GM18867 (cell line): Measurements from ENCODE around the gene PEX14.

Experiments used
- ATAC-seq: cut with Tn5 transposase; IDR thresholded peaks from one replicate; pipeline ENCODE4 v1.9.1; 2021; ENCODE audit warnings: mild to moderate bottlenecking, moderate library complexity; ENCODE audit not compliant: unreplicated experiment

PEX14 gene

GRCh38 chr1:10659218-10659617 is 184.5 kb downstream of the PEX14 start:
- ATAC-seq: no peak

- no peak for ATAC-seq
These were observed 185.1 kb downstream of the PEX14 start for GRCh38 chr1:10659646-10660540.

DNA sequence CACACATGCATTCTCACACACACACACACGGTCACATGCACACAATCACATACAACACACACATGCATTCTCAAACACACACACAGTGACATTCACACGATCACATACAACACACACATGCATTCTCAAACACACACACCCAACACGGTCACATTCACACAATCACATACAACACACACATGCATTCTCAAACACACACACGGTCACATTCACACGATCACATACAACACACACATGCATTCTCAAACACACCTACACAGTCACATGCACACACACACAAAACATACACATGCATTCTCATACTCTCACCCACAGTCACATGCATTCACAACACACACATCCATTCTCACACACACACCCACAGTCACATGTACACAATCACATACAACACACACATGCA is 186.7 kb downstream of the PEX14 start:
- no peak for ATAC-seq

GRCh38 chr1:10662090-10662688 is 187.4 kb downstream of the PEX14 start:
- ATAC-seq: no peak

DNA sequence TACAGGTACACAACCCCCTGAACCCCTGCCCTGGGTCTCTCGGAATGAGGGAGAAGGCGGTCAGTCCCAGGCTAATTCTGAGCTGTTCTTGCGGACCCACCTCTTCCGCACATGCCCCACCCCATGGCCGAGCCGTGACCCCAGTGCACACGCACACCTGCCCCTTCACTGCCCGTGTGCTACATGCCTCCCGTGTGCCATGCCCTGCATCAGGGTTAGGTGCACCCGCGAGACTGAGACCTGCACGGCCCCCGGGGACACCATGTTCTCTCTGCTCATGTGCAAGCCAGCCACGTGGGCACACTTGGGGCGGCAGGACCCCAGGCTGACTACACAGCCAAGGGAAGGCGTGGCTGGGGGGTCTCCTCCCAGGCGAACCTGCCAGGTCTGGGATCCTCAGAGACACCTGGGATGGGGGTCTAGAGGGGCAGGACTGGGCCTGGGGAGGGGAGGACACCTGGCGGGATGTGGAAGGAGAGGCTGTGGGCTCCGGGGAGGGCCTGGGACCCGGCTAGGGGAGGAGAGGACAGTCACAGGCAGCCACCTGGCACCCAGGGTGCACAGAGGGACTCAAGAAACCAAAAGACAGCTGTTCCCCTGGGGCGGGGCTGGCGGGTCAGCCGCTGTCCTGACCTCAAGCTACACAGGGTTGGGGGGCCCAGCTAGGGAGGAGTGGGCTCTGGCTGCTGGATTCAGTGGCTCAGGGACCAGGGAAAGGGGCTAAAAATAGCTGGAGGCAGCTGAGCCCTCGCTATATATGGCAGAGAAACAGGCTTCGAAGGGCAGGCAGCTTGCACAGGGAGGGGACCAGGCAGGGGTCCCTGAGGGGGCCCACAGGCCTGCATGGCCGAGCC is 188.3 kb downstream of the PEX14 start:
- ATAC-seq: no peak

DNA sequence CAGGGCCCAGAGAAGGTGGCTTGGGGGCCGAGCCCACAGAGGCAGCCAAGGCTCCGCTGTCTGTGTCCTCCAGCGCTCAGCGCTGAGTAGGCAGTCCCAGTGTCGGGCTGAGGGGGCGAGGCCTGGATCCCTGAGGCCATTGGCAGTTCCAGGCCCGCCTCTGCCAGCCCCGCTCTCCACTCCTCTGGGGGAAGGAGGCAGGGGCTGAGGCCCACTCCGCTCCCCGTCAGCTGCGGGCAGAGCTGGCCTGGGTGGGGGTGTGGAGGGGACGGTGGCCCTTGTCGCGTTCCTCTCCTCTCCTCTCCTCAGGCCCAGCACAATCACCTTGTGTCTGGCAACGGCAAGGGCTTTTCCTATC is 188.9 kb downstream of the PEX14 start:
- ATAC-seq: no peak

GRCh38 chr1:10664251-10664650 is 189.5 kb downstream of the PEX14 start:
- no peak for ATAC-seq

DNA sequence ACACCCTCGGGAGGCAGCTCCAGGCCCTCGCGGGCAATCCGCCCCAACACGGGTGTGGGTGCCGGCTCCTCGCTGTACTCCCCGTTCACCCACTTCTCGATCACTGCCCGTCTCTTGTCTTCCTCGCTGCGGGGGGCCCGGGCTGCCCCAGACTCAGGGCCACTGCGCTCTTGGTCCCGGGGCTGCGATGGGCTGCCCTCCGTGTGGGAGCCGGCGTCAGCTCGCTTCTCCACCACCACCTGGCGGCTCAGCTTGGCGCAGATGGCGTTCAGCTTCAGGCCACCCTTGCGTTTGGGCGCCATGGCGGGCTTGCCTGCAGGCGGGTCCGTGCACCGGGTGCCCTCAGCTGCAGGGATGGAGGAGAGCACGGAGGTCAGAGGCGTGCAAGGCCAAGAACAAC is 190.5 kb downstream of the PEX14 start:
- no peak for ATAC-seq

GRCh38 chr1:10665930-10666850 is 191.4 kb downstream of the PEX14 start:
- no peak for ATAC-seq

DNA sequence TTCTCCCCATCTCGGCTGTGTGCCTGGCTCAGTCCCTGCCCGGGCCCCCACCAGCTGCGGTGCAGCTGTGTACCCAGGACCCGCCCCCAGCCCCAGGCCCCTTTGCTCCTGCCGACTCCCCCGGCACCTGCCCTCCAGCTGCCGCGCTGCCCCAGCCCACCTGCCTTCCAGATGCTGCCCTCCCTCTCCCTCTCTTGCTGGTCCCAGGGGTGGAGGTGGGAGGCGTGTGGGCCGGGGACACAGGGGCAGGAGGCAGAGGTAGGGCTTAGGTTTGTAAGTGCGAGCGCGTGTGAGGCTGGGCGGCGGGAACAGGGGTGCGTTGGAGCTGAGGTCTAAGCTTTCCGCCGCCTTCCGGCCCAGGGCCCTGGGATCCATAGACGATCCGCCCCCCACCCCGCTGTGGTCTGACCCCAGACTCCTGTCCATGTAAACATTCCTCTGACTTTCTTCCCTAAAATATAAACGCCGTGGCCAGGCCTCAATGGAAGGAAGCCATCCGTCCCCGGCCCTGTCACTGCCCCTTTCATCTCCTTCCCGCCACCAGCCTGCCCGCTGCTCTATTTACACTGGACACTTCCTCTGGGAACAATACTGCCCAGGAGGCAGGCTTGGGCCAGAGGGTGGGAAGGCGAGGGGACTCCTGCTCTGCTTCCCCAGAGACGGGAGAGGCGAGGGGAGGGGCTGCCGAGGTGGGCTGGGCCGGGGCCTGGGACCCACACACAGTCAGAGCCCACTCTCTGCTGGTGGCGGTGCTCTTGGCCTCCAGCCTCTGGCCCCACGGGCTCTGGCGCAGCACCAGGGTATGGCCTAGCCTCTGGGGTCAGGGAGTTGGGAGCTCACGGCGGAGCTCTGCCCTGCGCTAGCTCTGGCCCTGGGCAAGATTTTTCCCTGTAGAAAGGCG is 193.4 kb downstream of the PEX14 start:
- ATAC-seq: no peak

GRCh38 chr1:10669570-10669969 is 194.8 kb downstream of the PEX14 start:
- ATAC-seq: no peak

- no peak for ATAC-seq
These were observed 195.4 kb downstream of the PEX14 start for GRCh38 chr1:10670190-10670589.

GRCh38 chr1:10671090-10671489 is 196.3 kb downstream of the PEX14 start:
- ATAC-seq: no peak

DNA sequence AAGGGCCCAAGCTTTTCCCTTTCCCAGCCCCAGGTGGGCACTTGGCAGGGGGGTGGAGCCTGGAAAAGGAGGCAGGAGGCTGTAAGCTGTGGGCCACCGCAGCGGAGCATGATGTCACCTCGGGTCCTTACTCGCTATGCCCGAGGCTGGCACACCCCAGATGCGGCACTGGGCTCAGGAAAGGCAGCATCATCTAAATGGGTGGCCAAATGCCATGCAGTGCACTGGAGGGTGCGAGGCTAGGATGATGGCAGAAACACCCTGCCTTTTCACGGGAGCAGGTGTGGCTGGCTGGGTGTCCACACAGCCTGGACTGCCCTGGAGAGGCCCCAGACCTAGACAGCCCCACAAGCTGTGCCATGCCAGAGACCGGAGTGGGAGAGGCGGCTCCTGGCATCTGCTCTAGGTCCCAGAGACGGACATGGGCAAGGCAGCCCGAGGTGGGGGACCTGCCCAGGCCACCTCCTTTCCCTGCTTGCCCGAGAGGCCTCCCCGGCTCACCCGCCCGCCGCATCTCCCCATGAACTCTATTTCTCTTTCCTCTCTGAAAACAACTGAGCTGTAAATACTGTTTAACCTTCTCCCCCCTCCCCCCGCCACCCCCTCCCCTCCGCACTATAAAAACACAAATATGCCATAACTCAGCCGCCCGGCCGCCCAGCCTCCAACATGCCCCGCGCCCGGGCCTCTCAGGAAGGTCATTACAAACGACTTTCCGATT is 197.0 kb downstream of the PEX14 start:
- no peak for ATAC-seq

- no peak for ATAC-seq
These were observed 197.7 kb downstream of the PEX14 start for GRCh38 chr1:10672343-10673050.

DNA sequence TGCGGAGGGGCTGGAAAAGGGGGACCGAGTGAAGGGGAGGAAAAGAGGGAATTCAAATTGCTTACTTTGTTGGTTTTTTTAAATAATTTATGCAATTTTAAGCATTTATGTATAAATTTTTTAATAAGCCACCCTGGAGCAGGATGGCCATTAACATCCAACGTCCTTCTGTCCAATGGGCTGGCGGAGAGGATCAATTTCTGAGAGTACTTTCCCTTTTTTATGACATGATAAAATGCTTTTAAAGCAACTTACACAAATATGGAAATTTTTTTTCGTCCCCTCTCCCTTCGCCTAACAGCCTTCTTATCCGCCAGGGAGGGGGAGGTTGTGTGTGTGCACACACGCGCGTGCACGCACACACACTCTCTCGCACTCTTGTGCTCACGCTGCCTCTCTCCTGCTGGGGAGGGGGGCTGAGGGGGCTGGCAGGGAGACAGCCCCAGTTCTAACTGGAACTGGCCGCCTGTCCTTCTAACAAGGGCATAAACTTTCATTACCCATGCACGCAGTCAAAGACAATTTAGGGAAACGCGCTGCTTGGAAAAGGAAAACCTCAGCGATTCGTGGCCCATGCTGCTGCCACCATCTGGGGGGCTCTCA is 198.5 kb downstream of the PEX14 start:
- ATAC-seq: no peak

DNA sequence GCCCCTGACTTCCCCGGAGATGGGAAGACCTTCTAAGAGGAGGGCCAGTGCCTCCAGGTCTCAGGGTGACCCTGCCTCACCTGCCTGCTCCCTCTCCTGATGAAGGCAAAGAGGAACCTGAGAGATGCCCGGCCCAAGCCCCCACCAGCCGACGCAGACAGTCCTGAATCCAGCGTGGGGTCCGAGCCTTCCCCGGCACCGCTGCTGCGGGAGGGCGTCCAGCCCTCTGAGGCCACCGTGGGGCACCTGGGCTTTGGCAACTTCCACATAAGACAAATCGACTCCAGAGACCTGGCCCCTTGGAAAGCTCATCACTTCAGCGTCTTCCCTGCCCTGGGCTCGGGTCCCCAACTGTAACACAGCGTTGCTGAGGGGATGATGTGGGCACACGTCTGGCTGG is 199.5 kb downstream of the PEX14 start:
- ATAC-seq: no peak
